HepG2 (cell line): ENCODE results near the gene SMCHD1. TPM values are rescaled to one million over a fixed set of nuclear protein-coding genes. Genes with fewer than 3 reads are reported as not detected.

Experiments used
- ATAC-seq: fragments of 200-7000 bp; cut with Tn5 transposase; 3 replicates; pipeline ENCODE4 v1.9.1; 2020; ENCODE audit warnings: mild to moderate bottlenecking, moderate library complexity
- BruUV-seq: library from RNA; stranded (reverse); fragments of 400-500 nt; replicated peaks from 2 replicates; lab custom pipeline; 2021; lab: Mats Ljungman, UMichigan
- CTCF ChIA-PET: fragments of 300-600 bp; formaldehyde crosslinking; extraction: SDS; loops from one replicate; lab custom pipeline; 2021; ENCODE audit warnings: low total read pairs, inconsistent platforms, low intra/inter-chr PET ratio; lab: Yijun Ruan, JAX
- POLR2A ChIA-PET: fragments of 350-600 bp; sonication (Branson Sonifier 250); formaldehyde crosslinking; loops from one replicate; lab custom pipeline; 2020; ENCODE audit warnings: antibody characterized with exemption, inconsistent platforms; lab: Yijun Ruan, JAX
- DNase-seq: peaks from one replicate; pipeline ENCODE4 v3.0.0-alpha.2; 2015; ENCODE audit warnings: low spot score
- FAIRE-seq: peaks from 3 replicates; lab custom pipeline; 2011; peaks lifted over from hg19 to GRCh38; lab: Jason Lieb, UNC
- H2AFZ ChIP-seq: one replicate; pipeline ENCODE4 v1.6.1; 2011; ENCODE audit warnings: low read length, inconsistent platforms
- H3K27ac ChIP-seq: fragments of 300-600 bp; 3 replicates; pipeline ENCODE4 v1.8.0; 2011; ENCODE audit warnings: mixed run types, mild to moderate bottlenecking, mixed read lengths, low read length, inconsistent platforms; ENCODE audit not compliant: insufficient read depth; ENCODE audit errors: extremely low read length
- H3K27me3 ChIP-seq, 2 experiments: fragments of 200-600 bp in 1 of 2; 2 replicates in 1 of 2; 3 replicates in 1 of 2; pipeline versions ENCODE4 v1.6.0 to v1.8.0; 2011; ENCODE audit warnings: low read length in 2 of 2, mild to moderate bottlenecking in 2 of 2, moderate library complexity in 2 of 2, inconsistent platforms in 1 of 2; ENCODE audit not compliant: insufficient read depth in 2 of 2, control insufficient read depth in 1 of 2
- H3K36me3 ChIP-seq, 2 experiments: fragments of 200-600 bp in 1 of 2; replicated peaks in 1 of 2; 2 replicates in 1 of 2; 3 replicates in 1 of 2; pipeline versions ENCODE4 v1.5.1 to v1.8.0; 2011; ENCODE audit warnings: low read length in 2 of 2, inconsistent platforms in 1 of 2; ENCODE audit not compliant: insufficient read depth in 2 of 2, control insufficient read depth in 1 of 2
- H3K4me1 ChIP-seq: 2 replicates; pipeline ENCODE4 v1.5.1; 2012; ENCODE audit warnings: low read length, inconsistent platforms; ENCODE audit not compliant: insufficient read depth
- H3K4me2 ChIP-seq: 2 replicates; pipeline ENCODE4 v1.6.0; 2011; ENCODE audit warnings: low read depth, low read length, inconsistent platforms
- H3K4me3 ChIP-seq, 3 experiments: fragments of 200-600 bp in 1 of 3; sonication (generic), shearing (Covaris generic) in 1 of 3; replicated peaks in 1 of 3; 2 replicates each; pipeline ENCODE4 v1.5.1; 2011 to 2016; ENCODE audit warnings: low read length in 3 of 3, inconsistent platforms in 2 of 3, low read depth in 2 of 3, mild to moderate bottlenecking in 2 of 3, control low read depth in 1 of 3, mixed read lengths in 1 of 3; ENCODE audit not compliant: insufficient read depth in 1 of 3
- H3K79me2 ChIP-seq: one replicate; pipeline ENCODE4 v1.6.1; 2011; ENCODE audit warnings: low read length, inconsistent platforms; ENCODE audit not compliant: insufficient read depth
- H3K9ac ChIP-seq: 2 replicates; pipeline ENCODE4 v1.6.0; 2011; ENCODE audit warnings: mild to moderate bottlenecking, low read depth, low read length, inconsistent platforms; ENCODE audit not compliant: insufficient read depth
- H3K9me3 ChIP-seq: 2 replicates; pipeline ENCODE4 v1.5.1; 2012; ENCODE audit warnings: mild to moderate bottlenecking, low read length
- H4K20me1 ChIP-seq: 2 replicates; pipeline ENCODE4 v1.6.0; 2011; ENCODE audit warnings: inconsistent platforms, mild to moderate bottlenecking, low read length, moderate library complexity; ENCODE audit not compliant: insufficient read depth
- MIER3 ChIP-seq: IDR thresholded peaks from 2 replicates; pipeline ENCODE4 v1.6.1; 2016; ENCODE audit warnings: missing compliant biosample characterization, borderline replicate concordance
- PCBP1 ChIP-seq: fragments of 200-400 bp; formaldehyde crosslinking; IDR thresholded peaks from 2 replicates; pipeline ENCODE4 v1.6.1; 2017; ENCODE audit warnings: mild to moderate bottlenecking, low read depth, low read length, borderline replicate concordance
- RBFOX2 ChIP-seq: fragments of 200-400 bp; formaldehyde crosslinking; IDR thresholded peaks from 2 replicates; pipeline ENCODE4 v1.6.1; 2017; ENCODE audit warnings: low read depth, mild to moderate bottlenecking, low read length
- ZBTB8A ChIP-seq: sonication (generic); formaldehyde crosslinking; IDR thresholded peaks from 2 replicates; pipeline ENCODE4 v1.4.0; 2020; ENCODE audit warnings: mild to moderate bottlenecking, low read depth, missing genetic modification reagents, borderline replicate concordance
- ZNF17 ChIP-seq: sonication (generic); formaldehyde crosslinking; IDR thresholded peaks from 2 replicates; pipeline ENCODE4 v1.5.0; 2020; ENCODE audit warnings: mild to moderate bottlenecking, missing genetic modification reagents
- ZNF350 ChIP-seq: sonication (generic); formaldehyde crosslinking; IDR thresholded peaks from 2 replicates; pipeline ENCODE4 v1.4.0; 2020; ENCODE audit warnings: mild to moderate bottlenecking, low read depth, missing genetic modification reagents, borderline replicate concordance
- ZNF572 ChIP-seq: sonication (generic); formaldehyde crosslinking; IDR thresholded peaks from 2 replicates; pipeline ENCODE4 v1.5.1; 2020; ENCODE audit warnings: mild to moderate bottlenecking, missing genetic modification reagents
- ZNF768 ChIP-seq: sonication (generic); formaldehyde crosslinking; IDR thresholded peaks from 2 replicates; pipeline ENCODE4 v1.4.0; 2020; ENCODE audit warnings: missing genetic modification reagents
- ZNF879 ChIP-seq: sonication (generic); formaldehyde crosslinking; IDR thresholded peaks from 2 replicates; pipeline ENCODE4 v1.8.1; 2023; ENCODE audit warnings: missing genetic modification reagents
- WGBS: methylation state at CpG from one replicate; pipeline ENCODE4 v1.1.6; 2017; ENCODE audit warnings: low lambda C conversion rate; 5-methylcytosine and 5-hydroxymethylcytosine counted together
- in situ Hi-C: cut with HindIII; loops from 2 replicates; pipeline ENCODE4 v1.10.0; 2017; ENCODE audit warnings: low pct_unique_long_range_greater_than_20kb; ENCODE audit not compliant: extremely low pct_ligation_motif_present
- intact Hi-C: fragments of 100-400 bp; cut with micrococcal nuclease; formaldehyde crosslinking; loops from one replicate; pipeline ENCODE4 v1.10.0; 2022; ENCODE audit not compliant: unreplicated experiment
- polyA plus RNA-seq, 8 experiments: library from polyadenylated mRNA; depleted of rRNA in 3 of 8; stranded (reverse) in 7 of 8; unstranded in 1 of 8; fragments of >200 nt; fragmentation: Illumina TruSeq in 4 of 8; extraction: Trizol in 4 of 8; gene quantifications; 2 replicates each; pipeline versions ENCODE4 v1.2.1 to v1.2.3, GENCODE V29; 2011 to 2016; ENCODE audit warnings: low read depth in 4 of 8, missing spikeins in 1 of 8, mixed read lengths in 1 of 8; ENCODE audit not compliant: insufficient read depth in 1 of 8
- total RNA-seq, 5 experiments: library from RNA; depleted of rRNA; stranded (reverse); fragments of >200 nt; fragmentation: Illumina TruSeq; extraction: Trizol; gene quantifications; 2 replicates each; pipeline ENCODE4 v1.2.3, GENCODE V29; 2016; ENCODE audit warnings: low read depth in 1 of 5
- TF ChIP-seq, protein P1 (sequence below): IDR thresholded peaks from 2 replicates; pipeline ENCODE4 v1.6.1; 2016; ENCODE audit warnings: low read depth
- TF ChIP-seq, protein P2 (sequence below): sonication (generic); formaldehyde crosslinking; IDR thresholded peaks from 2 replicates; pipeline ENCODE4 v1.4.0; 2020; ENCODE audit warnings: missing genetic modification reagents
- TF ChIP-seq, protein P3 (sequence below): sonication (generic); formaldehyde crosslinking; IDR thresholded peaks from 2 replicates; pipeline ENCODE4 v1.5.1; 2020; ENCODE audit warnings: missing genetic modification reagents, mild to moderate bottlenecking, borderline replicate concordance

SMCHD1 gene
- total and polyA plus RNA-seq, 2 of the 13 experiments (the other 11 are each of a cell fraction or from before 2014, with no cell fraction given), result 21.4 to 93.6 TPM

- Histone ChIP-seq H3K4me2 (no peak overlapping the region), H3K27ac (no peak overlapping the region), H3K27me3 (no peaks in the 10 kb centered on the region; a peak in 1 of 5 replicates), H2AFZ (no peak overlapping the region), H3K9me3 (no peaks in the 10 kb centered on the region), H3K4me3 (no peak overlapping the region), H3K9ac (no peak overlapping the region), H3K4me1 (peaks cover 12% of the 10 kb centered on the region), H3K79me2 (peaks cover 11% of the 10 kb centered on the region), H3K36me3 (no peaks in the 10 kb centered on the region)
- ATAC-seq (no peak), DNase-seq (no peak), FAIRE-seq (no peak)
- in situ Hi-C loops, result no loop called here
- CTCF ChIA-PET, result no interaction called here
- BruUV-seq, result no TSS peak
- intact Hi-C loops, result no loop called here
- WGBS, result 19% methylated on average over 1 of the region's 1 CpG
- TF ChIP-seq, protein P1, sequence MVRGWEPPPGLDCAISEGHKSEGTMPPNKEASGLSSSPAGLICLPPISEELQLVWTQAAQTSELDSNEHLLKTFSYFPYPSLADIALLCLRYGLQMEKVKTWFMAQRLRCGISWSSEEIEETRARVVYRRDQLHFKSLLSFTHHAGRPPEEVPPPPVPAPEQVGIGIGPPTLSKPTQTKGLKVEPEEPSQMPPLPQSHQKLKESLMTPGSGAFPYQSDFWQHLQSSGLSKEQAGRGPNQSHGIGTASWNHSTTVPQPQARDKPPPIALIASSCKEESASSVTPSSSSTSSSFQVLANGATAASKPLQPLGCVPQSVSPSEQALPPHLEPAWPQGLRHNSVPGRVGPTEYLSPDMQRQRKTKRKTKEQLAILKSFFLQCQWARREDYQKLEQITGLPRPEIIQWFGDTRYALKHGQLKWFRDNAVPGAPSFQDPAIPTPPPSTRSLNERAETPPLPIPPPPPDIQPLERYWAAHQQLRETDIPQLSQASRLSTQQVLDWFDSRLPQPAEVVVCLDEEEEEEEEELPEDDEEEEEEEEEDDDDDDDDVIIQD, result no peak
- TF ChIP-seq ZNF17 (CRISPR knock-in tag) (no peak), PCBP1 (no peak), MIER3 (CRISPR knock-in tag) (no peak), ZNF572 (CRISPR knock-in tag) (no peak), RBFOX2 (no peak), ZNF768 (CRISPR knock-in tag) (no peak), ZBTB8A (no peak), ZNF879 (CRISPR knock-in tag) (no peak), ZNF350 (CRISPR knock-in tag) (no peak)
- TF ChIP-seq, protein P2, sequence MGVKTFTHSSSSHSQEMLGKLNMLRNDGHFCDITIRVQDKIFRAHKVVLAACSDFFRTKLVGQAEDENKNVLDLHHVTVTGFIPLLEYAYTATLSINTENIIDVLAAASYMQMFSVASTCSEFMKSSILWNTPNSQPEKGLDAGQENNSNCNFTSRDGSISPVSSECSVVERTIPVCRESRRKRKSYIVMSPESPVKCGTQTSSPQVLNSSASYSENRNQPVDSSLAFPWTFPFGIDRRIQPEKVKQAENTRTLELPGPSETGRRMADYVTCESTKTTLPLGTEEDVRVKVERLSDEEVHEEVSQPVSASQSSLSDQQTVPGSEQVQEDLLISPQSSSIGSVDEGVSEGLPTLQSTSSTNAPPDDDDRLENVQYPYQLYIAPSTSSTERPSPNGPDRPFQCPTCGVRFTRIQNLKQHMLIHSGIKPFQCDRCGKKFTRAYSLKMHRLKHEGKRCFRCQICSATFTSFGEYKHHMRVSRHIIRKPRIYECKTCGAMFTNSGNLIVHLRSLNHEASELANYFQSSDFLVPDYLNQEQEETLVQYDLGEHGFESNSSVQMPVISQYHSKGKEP (CRISPR knock-in tag), result no peak
- TF ChIP-seq, protein P3, sequence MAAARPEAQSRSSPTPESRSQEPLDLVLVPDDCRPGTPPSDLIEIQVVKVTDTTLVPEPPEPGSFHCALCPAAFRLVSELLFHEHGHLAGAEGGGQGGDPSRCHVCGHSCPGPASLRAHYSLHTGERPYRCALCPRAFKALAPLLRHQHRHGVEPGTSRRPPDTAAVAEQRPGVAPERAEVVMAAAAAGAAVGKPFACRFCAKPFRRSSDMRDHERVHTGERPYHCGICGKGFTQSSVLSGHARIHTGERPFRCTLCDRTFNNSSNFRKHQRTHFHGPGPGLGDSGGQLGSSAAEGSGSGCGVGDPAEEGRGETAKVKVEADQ (CRISPR knock-in tag), result no peak
- TF ChIP-seq, all 625 proteins: peak for 0
- peaks cover 5% of the 10 kb centered on the region for H4K20me1 ChIP-seq
- POLR2A ChIA-PET, result no interaction called here
Observed at GRCh38 chr18:2651981-2652380, 3.5 kb upstream of the SMCHD1 start.
